ENCODE results near the gene PON1.

PON1 gene

GRCh38 chr7:95340491-95340890 is 16.2 kb upstream of the PON1 start:
- H3K4me2 ChIP-seq: no peak overlapping the region
- H2AFZ ChIP-seq (ENCODE audit: low read depth): no peak overlapping the region
- H3K4me1 ChIP-seq (ENCODE audit: low read depth, poor library complexity, severe bottlenecking): no peaks in the 10 kb centered on the region
- no peaks in the 10 kb centered on the region for H3K36me3 ChIP-seq (ENCODE audit: insufficient read depth)
- H3K9ac ChIP-seq: no peak overlapping the region
- TF ChIP-seq, protein P1, sequence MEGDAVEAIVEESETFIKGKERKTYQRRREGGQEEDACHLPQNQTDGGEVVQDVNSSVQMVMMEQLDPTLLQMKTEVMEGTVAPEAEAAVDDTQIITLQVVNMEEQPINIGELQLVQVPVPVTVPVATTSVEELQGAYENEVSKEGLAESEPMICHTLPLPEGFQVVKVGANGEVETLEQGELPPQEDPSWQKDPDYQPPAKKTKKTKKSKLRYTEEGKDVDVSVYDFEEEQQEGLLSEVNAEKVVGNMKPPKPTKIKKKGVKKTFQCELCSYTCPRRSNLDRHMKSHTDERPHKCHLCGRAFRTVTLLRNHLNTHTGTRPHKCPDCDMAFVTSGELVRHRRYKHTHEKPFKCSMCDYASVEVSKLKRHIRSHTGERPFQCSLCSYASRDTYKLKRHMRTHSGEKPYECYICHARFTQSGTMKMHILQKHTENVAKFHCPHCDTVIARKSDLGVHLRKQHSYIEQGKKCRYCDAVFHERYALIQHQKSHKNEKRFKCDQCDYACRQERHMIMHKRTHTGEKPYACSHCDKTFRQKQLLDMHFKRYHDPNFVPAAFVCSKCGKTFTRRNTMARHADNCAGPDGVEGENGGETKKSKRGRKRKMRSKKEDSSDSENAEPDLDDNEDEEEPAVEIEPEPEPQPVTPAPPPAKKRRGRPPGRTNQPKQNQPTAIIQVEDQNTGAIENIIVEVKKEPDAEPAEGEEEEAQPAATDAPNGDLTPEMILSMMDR (conservative IDR thresholded peaks at IDR 0.05; ENCODE audit: low read depth, low read length): no peak
- no peaks in the 10 kb centered on the region for H4K20me1 ChIP-seq (ENCODE audit: insufficient read depth)
- no peaks in the 10 kb centered on the region for H3K27me3 ChIP-seq (ENCODE audit: insufficient read depth, low read depth)
- H3K27ac ChIP-seq: no peak overlapping the region
- no peaks in the 10 kb centered on the region for H3K79me2 ChIP-seq (ENCODE audit: insufficient read depth, low read depth)
- H3K4me3 ChIP-seq (IDR thresholded peaks at IDR 0.05; ENCODE audit: insufficient read depth, low read depth, low read length): no peak overlapping the region

GRCh38 chr7:95338832-95339231 is 14.5 kb upstream of the PON1 start:
- no peak overlapping the region for H3K9ac ChIP-seq
- no peaks in the 10 kb centered on the region for H3K36me3 ChIP-seq (ENCODE audit: insufficient read depth)
- H3K4me2 ChIP-seq: no peak overlapping the region
- no peaks in the 10 kb centered on the region for H4K20me1 ChIP-seq (ENCODE audit: insufficient read depth)
- no peaks in the 10 kb centered on the region for H3K27me3 ChIP-seq (ENCODE audit: insufficient read depth, low read depth)
- H3K79me2 ChIP-seq (ENCODE audit: insufficient read depth, low read depth): no peaks in the 10 kb centered on the region
- H2AFZ ChIP-seq (ENCODE audit: low read depth): no peak overlapping the region
- no peak overlapping the region for H3K27ac ChIP-seq
- no peaks in the 10 kb centered on the region for H3K4me1 ChIP-seq (ENCODE audit: low read depth, poor library complexity, severe bottlenecking)
- H3K4me3 ChIP-seq (IDR thresholded peaks at IDR 0.05; ENCODE audit: insufficient read depth, low read depth, low read length): no peak overlapping the region
- TF ChIP-seq, protein P1 (conservative IDR thresholded peaks at IDR 0.05; ENCODE audit: low read depth, low read length): no peak

- Histone ChIP-seq H4K20me1 (ENCODE audit: insufficient read depth) (no peaks in the 10 kb centered on the region), H3K79me2 (ENCODE audit: insufficient read depth, low read depth) (no peaks in the 10 kb centered on the region), H3K36me3 (ENCODE audit: insufficient read depth) (no peaks in the 10 kb centered on the region), H2AFZ (ENCODE audit: low read depth) (no peak overlapping the region), H3K4me3 (IDR thresholded peaks at IDR 0.05; ENCODE audit: insufficient read depth, low read depth, low read length) (no peak overlapping the region), H3K9ac (no peak overlapping the region), H3K4me2 (no peak overlapping the region), H3K4me1 (ENCODE audit: low read depth, poor library complexity, severe bottlenecking) (peaks cover 12% of the 10 kb centered on the region), H3K27ac (no peak overlapping the region), H3K27me3 (ENCODE audit: insufficient read depth, low read depth) (no peaks in the 10 kb centered on the region)
- TF ChIP-seq, protein P1 (conservative IDR thresholded peaks at IDR 0.05; ENCODE audit: low read depth, low read length): no peak
These were observed 10.8 kb upstream of the PON1 start for GRCh38 chr7:95335093-95335492.

DNA sequence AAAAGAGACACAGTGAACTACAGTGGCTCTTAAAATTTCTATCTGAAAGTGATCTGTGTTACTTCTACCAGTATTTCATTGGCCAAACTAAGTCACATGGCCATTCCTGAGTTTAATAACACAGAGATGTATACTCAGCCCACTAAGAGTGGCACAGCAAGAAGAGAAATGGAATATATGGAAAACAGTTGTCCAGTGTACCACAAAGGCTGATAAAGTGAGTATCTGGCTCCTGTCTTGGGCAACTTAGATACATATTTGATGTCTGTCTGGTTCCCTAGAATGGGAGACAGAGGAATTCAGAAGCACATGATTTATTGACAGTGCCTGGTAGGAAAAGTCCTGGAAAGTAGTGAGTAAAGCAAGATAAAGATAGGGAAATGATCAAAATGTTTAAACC is 10.1 kb upstream of the PON1 start:
- Histone ChIP-seq H3K4me2 (no peak overlapping the region), H3K9ac (no peak overlapping the region), H3K27ac (no peak overlapping the region), H3K27me3 (ENCODE audit: insufficient read depth, low read depth) (no peaks in the 10 kb centered on the region), H2AFZ (ENCODE audit: low read depth) (no peak overlapping the region), H3K4me3 (IDR thresholded peaks at IDR 0.05; ENCODE audit: insufficient read depth, low read depth, low read length) (no peak overlapping the region), H4K20me1 (ENCODE audit: insufficient read depth) (no peaks in the 10 kb centered on the region), H3K36me3 (ENCODE audit: insufficient read depth) (no peaks in the 10 kb centered on the region), H3K79me2 (ENCODE audit: insufficient read depth, low read depth) (no peaks in the 10 kb centered on the region), H3K4me1 (ENCODE audit: low read depth, poor library complexity, severe bottlenecking) (peaks cover 15% of the 10 kb centered on the region)
- TF ChIP-seq, protein P1 (conservative IDR thresholded peaks at IDR 0.05; ENCODE audit: low read depth, low read length): no peak

Data from KMS-11 (cell line).